K562 (cell line): Measurements from ENCODE around the gene RNU6-7. TPM values are rescaled to one million over a fixed set of nuclear protein-coding genes. Genes with fewer than 3 reads are reported as not detected.

Source experiments
- ATAC-seq: fragments of 200-7000 bp; cut with Tn5 transposase; 3 replicates; pipeline ENCODE4 v1.9.1; 2020; ENCODE audit warnings: moderate library complexity
- BruUV-seq: library from RNA; stranded (reverse); fragments of 400-500 nt; replicated peaks from 2 replicates; lab custom pipeline; 2021; lab: Mats Ljungman, UMichigan
- CTCF ChIA-PET: fragments of 300-600 bp; formaldehyde crosslinking; extraction: SDS; loops from one replicate; lab custom pipeline; 2021; ENCODE audit warnings: low intra/inter-chr PET ratio; lab: Yijun Ruan, JAX
- POLR2A ChIA-PET: fragments of 300-600, 350-650 bp; sonication (Branson Sonifier 250); formaldehyde crosslinking; extraction: SDS; loops from one replicate; lab custom pipeline; 2021; ENCODE audit warnings: antibody characterized with exemption, inconsistent platforms; lab: Yijun Ruan, JAX
- DNase-seq, 4 experiments: peaks; one replicate each; pipeline versions ENCODE4 v3.0.0 to v3.0.0-alpha.2; 2011 to 2018; ENCODE audit warnings: low spot score in 3 of 4, mixed read lengths in 3 of 4; ENCODE audit errors: extremely low read depth in 1 of 4
- FAIRE-seq: peaks from 2 replicates; lab custom pipeline; 2011; peaks lifted over from hg19 to GRCh38; lab: Jason Lieb, UNC
- H2AFZ ChIP-seq: 2 replicates; pipeline ENCODE4 v1.6.0; 2011; ENCODE audit warnings: low read depth, low read length, control low read depth, inconsistent platforms
- H3K27ac ChIP-seq: fragments of 200-600 bp; 3 replicates; pipeline ENCODE4 v1.8.0; 2011; ENCODE audit warnings: low read depth, mild to moderate bottlenecking, control low read depth, inconsistent platforms, low read length, moderate library complexity, mixed read lengths; ENCODE audit errors: extremely low read depth
- H3K27me3 ChIP-seq, 2 experiments: fragments of 300-600 bp in 1 of 2; 2 replicates in 1 of 2; 3 replicates in 1 of 2; pipeline versions ENCODE4 v1.6.0 to v1.8.0; 2011; ENCODE audit warnings: inconsistent platforms in 2 of 2, low read length in 2 of 2, mild to moderate bottlenecking in 1 of 2, mixed read lengths in 1 of 2, moderate library complexity in 1 of 2; ENCODE audit not compliant: control insufficient read depth in 2 of 2, insufficient read depth in 2 of 2
- H3K36me3 ChIP-seq: fragments of 300-600 bp; 3 replicates; pipeline ENCODE4 v1.8.0; 2011; ENCODE audit warnings: mild to moderate bottlenecking, low read length, inconsistent platforms; ENCODE audit not compliant: control insufficient read depth, insufficient read depth
- H3K4me1 ChIP-seq, 2 experiments: fragments of 200-600 bp in 1 of 2; replicated peaks in 1 of 2; 2 replicates in 1 of 2; 3 replicates in 1 of 2; pipeline versions ENCODE4 v1.5.1 to v1.8.0; 2011; ENCODE audit warnings: inconsistent platforms in 2 of 2, low read length in 2 of 2, mild to moderate bottlenecking in 1 of 2, mixed read lengths in 1 of 2, moderate library complexity in 1 of 2; ENCODE audit not compliant: control insufficient read depth in 2 of 2, insufficient read depth in 2 of 2
- H3K4me2 ChIP-seq: 2 replicates; pipeline ENCODE4 v1.6.1; 2011; ENCODE audit warnings: low read length, control low read depth, inconsistent platforms, mixed read lengths; ENCODE audit not compliant: insufficient read depth
- H3K4me3 ChIP-seq: fragments of 200-600 bp; sonication (generic), shearing (Covaris generic); 2 replicates; pipeline ENCODE4 v1.5.1; 2016; ENCODE audit warnings: control low read depth, inconsistent platforms
- H3K79me2 ChIP-seq: fragments of 200-600 bp; 3 replicates; pipeline ENCODE4 v1.8.0; 2011; ENCODE audit warnings: low read length, inconsistent platforms; ENCODE audit not compliant: control insufficient read depth, insufficient read depth
- H3K9ac ChIP-seq, 2 experiments: 2 replicates each; pipeline versions ENCODE4 v1.6.0 to v1.6.1; 2011; ENCODE audit warnings: low read depth in 2 of 2, low read length in 2 of 2, control low read depth in 1 of 2, inconsistent platforms in 1 of 2, mild to moderate bottlenecking in 1 of 2, mixed read lengths in 1 of 2; ENCODE audit not compliant: insufficient read depth in 1 of 2
- H3K9me1 ChIP-seq: one replicate; pipeline ENCODE4 v1.6.0; 2011; ENCODE audit warnings: inconsistent platforms, mild to moderate bottlenecking, low read length, moderate library complexity; ENCODE audit not compliant: control insufficient read depth, insufficient read depth
- H3K9me3 ChIP-seq: replicated peaks from 2 replicates; pipeline ENCODE4 v1.5.1; 2011; ENCODE audit warnings: low read depth, low read length, inconsistent platforms; ENCODE audit not compliant: control insufficient read depth, insufficient read depth
- H4K20me1 ChIP-seq: replicated peaks from 2 replicates; pipeline ENCODE4 v1.6.1; 2011; ENCODE audit warnings: low read length, inconsistent platforms, mixed read lengths; ENCODE audit not compliant: control insufficient read depth, insufficient read depth
- CHCHD3 ChIP-seq: fragments of 250-450 bp; sonication (Bioruptor Pico); IDR thresholded peaks from 2 replicates; pipeline ENCODE4 v2.1.2; 2022; ENCODE audit warnings: mild to moderate bottlenecking
- CUX1 ChIP-seq: fragments of 200-800 bp; sonication (Bioruptor generic); IDR thresholded peaks from 2 replicates; pipeline ENCODE4 v1.6.1; 2016; ENCODE audit warnings: missing genetic modification characterization, missing compliant biosample characterization
- MEF2A ChIP-seq: IDR thresholded peaks from 2 replicates; pipeline ENCODE4 v1.6.1; 2011; ENCODE audit warnings: low read depth, mild to moderate bottlenecking, low read length, moderate library complexity; ENCODE audit not compliant: control insufficient read depth
- NFE2L1 ChIP-seq: fragments of 450-650 bp; IDR thresholded peaks from 2 replicates; pipeline ENCODE4 v1.6.1; 2016; ENCODE audit warnings: missing genetic modification characterization, low read depth, mild to moderate bottlenecking, missing compliant biosample characterization, moderate library complexity, borderline replicate concordance
- NFIC ChIP-seq: fragments of 450-650 bp; IDR thresholded peaks from 2 replicates; pipeline ENCODE4 v1.6.1; 2017; ENCODE audit warnings: mild to moderate bottlenecking, inconsistent platforms
- PCBP1 ChIP-seq: fragments of 200-400 bp; formaldehyde crosslinking; IDR thresholded peaks from 2 replicates; pipeline ENCODE4 v1.6.1; 2018; ENCODE audit warnings: mild to moderate bottlenecking, low read depth, low read length; ENCODE audit not compliant: poor library complexity, severe bottlenecking
- STAG1 ChIP-seq: sonication (generic); formaldehyde crosslinking; IDR thresholded peaks from 2 replicates; pipeline ENCODE4 v1.5.0; 2020; ENCODE audit warnings: missing genetic modification reagents, borderline replicate concordance
- U2AF1 ChIP-seq: fragments of 200-400 bp; formaldehyde crosslinking; optimal IDR thresholded peaks from 2 replicates; pipeline ENCODE3; 2017; ENCODE audit warnings: mild to moderate bottlenecking, low read depth, low read length, moderate library complexity
- YY1 ChIP-seq, 3 experiments: IDR thresholded peaks; 2 replicates each; pipeline ENCODE4 v1.6.1; 2011; ENCODE audit warnings: low read length in 2 of 3, mild to moderate bottlenecking in 2 of 3, moderate library complexity in 2 of 3, borderline replicate concordance in 1 of 3, control low read depth in 1 of 3, low read depth in 1 of 3; ENCODE audit not compliant: insufficient read depth in 3 of 3, insufficient replicate concordance in 2 of 3, control insufficient read depth in 1 of 3, insufficient read length in 1 of 3; ENCODE audit errors: extremely low read depth in 1 of 3
- ZC3H8 ChIP-seq: fragments of 450-650 bp; IDR thresholded peaks from 2 replicates; pipeline ENCODE4 v1.6.1; 2017
- ZNF707 ChIP-seq: fragments of 250-450 bp; sonication (Bioruptor Pico); conservative IDR thresholded peaks from 2 replicates; pipeline ENCODE4 v1.8.0; 2022; ENCODE audit warnings: inconsistent platforms, mild to moderate bottlenecking, moderate library complexity
- WGBS: fragments of 100-300 bp; shearing (Covaris generic); methylation state at CpG from one replicate; pipeline ENCODE4 v1.1.6; 2016; ENCODE audit warnings: low coverage, mixed read lengths; ENCODE audit not compliant: insufficient coverage; ENCODE audit errors: missing lambda C conversion rate; 5-methylcytosine and 5-hydroxymethylcytosine counted together
- in situ Hi-C: fragments of 300-500 bp; cut with MboI; formaldehyde crosslinking; loops from 4 replicates; pipeline ENCODE4 v1.15.0; 2018; ENCODE audit warnings: inconsistent platforms, mixed read lengths
- intact Hi-C: fragments of 100-400 bp; cut with micrococcal nuclease; formaldehyde crosslinking; loops from 2 replicates; pipeline ENCODE4 v1.14.2; 2022
- polyA plus RNA-seq, 8 experiments: library from polyadenylated mRNA; depleted of rRNA in 4 of 8; stranded (reverse) in 5 of 8; unstranded in 3 of 8; fragments of >200 nt; fragmentation: Nextera tagmentation in 2 of 8; fragmentation: Illumina TruSeq in 1 of 8; extraction: Ambion mirVana in 2 of 8; extraction: Trizol in 1 of 8; gene quantifications; 2 replicates each; pipeline versions ENCODE4 v1.2.1 to v1.2.3, GENCODE V29; 2011 to 2014; ENCODE audit warnings: inconsistent platforms in 1 of 8, missing spikeins in 1 of 8
- total RNA-seq, 7 experiments: library from RNA; depleted of rRNA in 6 of 7; stranded (reverse); fragments of >200 nt in 6 of 7; fragmentation: Illumina TruSeq in 2 of 7; extraction: Trizol in 2 of 7; gene quantifications; 2 replicates each; pipeline versions ENCODE4 v1.2.1 to v1.2.3, GENCODE V29; 2011 to 2021; ENCODE audit warnings: low replicate concordance in 1 of 7

Gene RNU6-7
- total and polyA plus RNA-seq, 9 of the 15 experiments (the other 6 are each of a cell fraction or from before 2014, with no cell fraction given): not detected

- intact Hi-C loops: loop anchor here (5.0 kb wide), 2 partner anchors 311 to 739 kb away; no protein-coding TSS in a partner anchor
- no TSS peak for BruUV-seq
- H3K27ac ChIP-seq: no peak overlapping the region
- H3K4me2 ChIP-seq: no peak overlapping the region
- CTCF ChIA-PET: interaction anchor here (1.3 to 2.0 kb wide), 2 partner anchors 178 to 317 kb away, joined by 12 to 15 read pairs; no protein-coding TSS in a partner anchor
- FAIRE-seq (no peak), ATAC-seq (no peak), DNase-seq (no peak)
- in situ Hi-C loops: loop anchor here (5.0 to 25.0 kb wide), 2 partner anchors 319 to 739 kb away; no protein-coding TSS in a partner anchor
- WGBS: 50% methylated on average over 4 of the region's 4 CpGs
- no peaks in the 10 kb centered on the region for H3K36me3 ChIP-seq
- H2AFZ ChIP-seq: peak overlapping the region; percentile 72; the same call in 1 of the 2 replicates
- no peak for TF ChIP-seq PCBP1
- TF ChIP-seq ZNF707 (CRISPR knock-in tag): no peak
- TF ChIP-seq U2AF1: no peak
- TF ChIP-seq CUX1 (CRISPR knock-in tag): no peak
- no peak for TF ChIP-seq MEF2A
- TF ChIP-seq CHCHD3 (CRISPR knock-in tag): no peak
- TF ChIP-seq STAG1 (CRISPR knock-in tag): no peak
- TF ChIP-seq YY1 (IDR thresholded peaks at IDR 0.05; ENCODE audit: borderline replicate concordance in 1 of 3, control insufficient read depth in 1 of 3, extremely low read depth in 1 of 3, insufficient read depth in 3 of 3, insufficient read length in 1 of 3, insufficient replicate concordance in 2 of 3, low read depth in 1 of 3, low read length in 2 of 3): no peak
- TF ChIP-seq NFE2L1 (tag): no peak
- no peak for TF ChIP-seq NFIC
- no peak for TF ChIP-seq ZC3H8
- no peak overlapping the region for H3K9ac ChIP-seq
- no peaks in the 10 kb centered on the region for H3K4me1 ChIP-seq
- no peaks in the 10 kb centered on the region for H4K20me1 ChIP-seq
- H3K9me1 ChIP-seq: no peaks in the 10 kb centered on the region
- no peaks in the 10 kb centered on the region for H3K9me3 ChIP-seq
- no peak overlapping the region for H3K4me3 ChIP-seq
- H3K79me2 ChIP-seq: no peaks in the 10 kb centered on the region
- POLR2A ChIA-PET: no interaction called here
- H3K27me3 ChIP-seq: no peaks in the 10 kb centered on the region
These were observed 49.7 kb downstream of the RNU6-7 start for GRCh38 chr14:32251530-32251929.
